GM12891 (cell line): ENCODE data around the gene GABBR1.

Source experiments
- POLR2A ChIP-seq: IDR thresholded peaks from 2 replicates; pipeline ENCODE4 v1.6.1; 2011; ENCODE audit warnings: low read depth, low read length, control low read depth
- POLR2AphosphoS5 ChIP-seq: IDR thresholded peaks from 2 replicates; pipeline ENCODE4 v1.6.1; 2011; ENCODE audit warnings: low read depth, low read length, control low read depth
- SPI1 ChIP-seq: IDR thresholded peaks from 2 replicates; pipeline ENCODE4 v1.6.1; 2011; ENCODE audit warnings: low read depth, low read length, control low read depth
- TAF1 ChIP-seq: IDR thresholded peaks from 2 replicates; pipeline ENCODE4 v1.6.1; 2011; ENCODE audit warnings: low read depth, low read length, control low read depth

- TF ChIP-seq POLR2A (no peak), POLR2AphosphoS5 (no peak), TAF1 (no peak), SPI1 (no peak)
Measured at GRCh38 chr6:29531668-29532067, 101.3 kb downstream of the GABBR1 start.
